CD14-positive monocyte (primary cell): ENCODE data around the gene RAVER1. TPM values are rescaled to one million over a fixed set of nuclear protein-coding genes. Genes with fewer than 3 reads are reported as not detected.

Experiments used
- DNase-seq, 3 donors: peaks; one replicate each; pipeline ENCODE4 v3.0.0-alpha.2; 2011 to 2022
- H2AFZ ChIP-seq: 2 replicates; pipeline ENCODE4 v1.6.0; 2012; ENCODE audit warnings: mild to moderate bottlenecking, low read depth, low read length, inconsistent platforms; ENCODE audit not compliant: insufficient read depth, poor library complexity, severe bottlenecking
- H3K27ac ChIP-seq, 2 donors: 1 replicate in 1 of 2; 2 replicates in 1 of 2; pipeline ENCODE4 v1.5.1; 2012 to 2013; ENCODE audit warnings: low read length in 2 of 2, control low read depth in 1 of 2, inconsistent platforms in 1 of 2, low read depth in 1 of 2, mild to moderate bottlenecking in 1 of 2
- H3K27me3 ChIP-seq, 2 donors: one replicate each; pipeline versions ENCODE4 v1.6.0 to v1.6.1; 2011 to 2013; ENCODE audit warnings: low read length in 2 of 2; ENCODE audit not compliant: control insufficient read depth in 2 of 2, insufficient read depth in 2 of 2
- H3K36me3 ChIP-seq, 2 donors: replicated peaks in 1 of 2; 1 replicate in 1 of 2; 2 replicates in 1 of 2; pipeline versions ENCODE4 v1.5.1 to v1.6.1; 2012 to 2013; ENCODE audit warnings: low read length in 2 of 2, control low read depth in 1 of 2, inconsistent platforms in 1 of 2, mild to moderate bottlenecking in 1 of 2; ENCODE audit not compliant: insufficient read depth in 2 of 2, control insufficient read depth in 1 of 2
- H3K4me1 ChIP-seq, 2 donors: 1 replicate in 1 of 2; 2 replicates in 1 of 2; pipeline versions ENCODE4 v1.5.1 to v1.6.1; 2012 to 2013; ENCODE audit warnings: low read length in 2 of 2, control low read depth in 1 of 2, inconsistent platforms in 1 of 2, mild to moderate bottlenecking in 1 of 2, moderate library complexity in 1 of 2; ENCODE audit not compliant: insufficient read depth in 2 of 2, control insufficient read depth in 1 of 2
- H3K4me2 ChIP-seq: replicated peaks from 2 replicates; pipeline ENCODE3; 2012; ENCODE audit warnings: low read length, moderate library complexity, mild to moderate bottlenecking; ENCODE audit not compliant: poor library complexity, severe bottlenecking; ENCODE audit errors: extremely low read depth
- H3K4me3 ChIP-seq, 3 experiments: fragments of 200-600 bp in 1 of 3; sonication (generic) in 1 of 3; replicated peaks in 1 of 3; 1 replicate in 2 of 3; 2 replicates in 1 of 3; pipeline ENCODE4 v1.5.1; 2011 to 2013; ENCODE audit warnings: low read length in 3 of 3, mild to moderate bottlenecking in 3 of 3, control low read depth in 2 of 3, low read depth in 2 of 3, inconsistent platforms in 1 of 3, moderate library complexity in 1 of 3
- H3K79me2 ChIP-seq: 2 replicates; pipeline ENCODE4 v1.6.0; 2012; ENCODE audit warnings: mild to moderate bottlenecking, control low read depth, inconsistent platforms, low read length, moderate library complexity; ENCODE audit not compliant: insufficient read depth
- H3K9ac ChIP-seq: 2 replicates; pipeline ENCODE4 v1.6.0; 2017; ENCODE audit warnings: low read length, mild to moderate bottlenecking; ENCODE audit not compliant: insufficient read depth, poor library complexity, severe bottlenecking
- H3K9me3 ChIP-seq, 2 donors: replicated peaks in 1 of 2; 1 replicate in 1 of 2; 2 replicates in 1 of 2; pipeline versions ENCODE4 v1.5.1 to v1.6.1; 2012 to 2013; ENCODE audit warnings: low read length in 2 of 2, control low read depth in 1 of 2; ENCODE audit not compliant: control insufficient read depth in 1 of 2, insufficient read depth in 1 of 2
- H4K20me1 ChIP-seq: 2 replicates; pipeline ENCODE4 v1.6.0; 2012; ENCODE audit warnings: mild to moderate bottlenecking, low read length, control low read depth, moderate library complexity; ENCODE audit not compliant: insufficient read depth
- H3K27ac Mint-ChIP-seq, 7 donors: one replicate each; pipeline ENCODE4 v1.8.0; 2020; ENCODE audit warnings: mild to moderate bottlenecking in 7 of 7, mixed read lengths in 7 of 7, moderate library complexity in 6 of 7, inconsistent platforms in 2 of 7
- H3K27me3 Mint-ChIP-seq, 3 donors: one replicate each; pipeline ENCODE4 v1.8.0; 2021 to 2022; ENCODE audit warnings: low read depth in 3 of 3, mild to moderate bottlenecking in 3 of 3, mixed read lengths in 3 of 3, moderate library complexity in 3 of 3, inconsistent platforms in 1 of 3
- H3K36me3 Mint-ChIP-seq, 2 donors: one replicate each; pipeline ENCODE4 v1.8.0; 2020; ENCODE audit warnings: mixed read lengths in 2 of 2, inconsistent platforms in 1 of 2, mild to moderate bottlenecking in 1 of 2
- H3K4me1 Mint-ChIP-seq: one replicate; pipeline ENCODE4 v1.8.0; 2020; ENCODE audit warnings: mild to moderate bottlenecking, mixed read lengths
- H3K4me3 Mint-ChIP-seq, 2 donors: one replicate each; pipeline ENCODE4 v1.8.0; 2020; ENCODE audit warnings: mild to moderate bottlenecking in 2 of 2, mixed read lengths in 2 of 2, moderate library complexity in 1 of 2
- H3K9me3 Mint-ChIP-seq, 7 donors: one replicate each; pipeline ENCODE4 v1.8.0; 2020 to 2022; ENCODE audit warnings: mixed read lengths in 7 of 7, mild to moderate bottlenecking in 6 of 7, moderate library complexity in 6 of 7, inconsistent platforms in 2 of 7
- WGBS: methylation state at CpG from one replicate; pipeline ENCODE4 v1.1.5; 2013; ENCODE audit warnings: missing lambda C conversion rate; ENCODE audit not compliant: insufficient coverage; 5-methylcytosine and 5-hydroxymethylcytosine counted together
- intact Hi-C, 2 donors: fragments of 100-400 bp; cut with micrococcal nuclease; formaldehyde crosslinking; loops; one replicate each; pipeline versions ENCODE4 v1.15.0 to v1.15.1; 2023
- polyA plus RNA-seq, 3 donors: library from polyadenylated mRNA; depleted of rRNA in 1 of 3; unstranded in 2 of 3; stranded (reverse) in 1 of 3; fragments of 300-500 nt in 2 of 3; fragments of >200 nt in 1 of 3; fragmentation: Illumina TruSeq in 2 of 3; gene quantifications; 1 replicate in 2 of 3; 2 replicates in 1 of 3; pipeline ENCODE4 v1.2.3, GENCODE V29; 2012 to 2021
- TF ChIP-seq, protein P1 (sequence below): fragments of 200-600 bp; IDR thresholded peaks from one replicate; pipeline ENCODE4 v1.8.0; 2022; ENCODE audit warnings: antibody characterized with exemption, mild to moderate bottlenecking

Gene RAVER1
- polyA plus RNA-seq, 3 donors, result 6.0 to 20.7 (median 9.0) TPM

DNA sequence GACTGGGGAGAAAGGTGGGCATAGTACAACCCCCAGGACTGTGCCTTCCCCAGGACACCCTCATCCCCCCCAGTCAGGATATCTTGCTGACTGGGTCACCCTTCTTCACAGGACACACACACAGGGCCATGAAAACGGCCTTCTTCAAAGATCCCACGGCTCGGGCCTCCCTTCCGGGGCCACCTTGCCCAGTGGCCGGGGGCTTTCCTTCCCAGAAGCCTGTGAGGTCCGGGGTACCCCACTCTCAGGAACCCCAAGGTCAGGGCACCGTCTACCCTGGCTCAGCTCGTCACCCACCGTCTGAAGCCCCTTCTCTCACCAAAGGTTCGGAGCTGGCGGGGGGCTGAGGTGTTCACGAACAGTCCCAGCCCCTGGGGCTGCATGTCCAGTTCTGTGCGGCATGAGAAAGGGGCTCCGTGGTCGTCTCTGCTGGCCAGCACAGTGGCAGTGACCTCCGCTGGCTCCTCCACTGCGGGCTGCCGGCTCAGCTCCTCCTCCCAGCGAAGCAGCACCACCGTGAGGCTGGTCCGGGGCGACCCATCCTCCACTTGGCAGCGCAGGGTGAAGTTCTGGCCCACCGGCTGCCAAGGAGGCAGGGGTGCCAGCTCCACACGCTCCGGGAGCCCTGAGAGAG, 2.1 kb upstream of the RAVER1 start:
- peaks cover 22 to 35% of the 10 kb centered on the region in 2 donors for H3K36me3 Mint-ChIP-seq
- H3K27me3 Mint-ChIP-seq, result peaks cover 0 to 2% (median 2%) of the 10 kb centered on the region in 3 donors
- Histone ChIP-seq H3K36me3 (peaks cover 21 to 29% of the 10 kb centered on the region in 2 donors), H3K27ac (peak overlapping the region in 1 of 2 donors; percentile 4), H2AFZ (no peak overlapping the region), H4K20me1 (peaks cover 25% of the 10 kb centered on the region), H3K27me3 (no peaks in the 10 kb centered on the region), H3K4me1 (peaks cover 54 to 68% of the 10 kb centered on the region in 2 donors), H3K4me3 (no peak overlapping the region), H3K9ac (no peak overlapping the region), H3K4me2 (no peak overlapping the region), H3K9me3 (no peaks in the 10 kb centered on the region), H3K79me2 (peaks cover 86% of the 10 kb centered on the region)
- no peak for DNase-seq
- no peaks in the 10 kb centered on the region for H3K9me3 Mint-ChIP-seq
- no peak overlapping the region for H3K4me3 Mint-ChIP-seq
- intact Hi-C loops, result no loop called here
- TF ChIP-seq, protein P1, sequence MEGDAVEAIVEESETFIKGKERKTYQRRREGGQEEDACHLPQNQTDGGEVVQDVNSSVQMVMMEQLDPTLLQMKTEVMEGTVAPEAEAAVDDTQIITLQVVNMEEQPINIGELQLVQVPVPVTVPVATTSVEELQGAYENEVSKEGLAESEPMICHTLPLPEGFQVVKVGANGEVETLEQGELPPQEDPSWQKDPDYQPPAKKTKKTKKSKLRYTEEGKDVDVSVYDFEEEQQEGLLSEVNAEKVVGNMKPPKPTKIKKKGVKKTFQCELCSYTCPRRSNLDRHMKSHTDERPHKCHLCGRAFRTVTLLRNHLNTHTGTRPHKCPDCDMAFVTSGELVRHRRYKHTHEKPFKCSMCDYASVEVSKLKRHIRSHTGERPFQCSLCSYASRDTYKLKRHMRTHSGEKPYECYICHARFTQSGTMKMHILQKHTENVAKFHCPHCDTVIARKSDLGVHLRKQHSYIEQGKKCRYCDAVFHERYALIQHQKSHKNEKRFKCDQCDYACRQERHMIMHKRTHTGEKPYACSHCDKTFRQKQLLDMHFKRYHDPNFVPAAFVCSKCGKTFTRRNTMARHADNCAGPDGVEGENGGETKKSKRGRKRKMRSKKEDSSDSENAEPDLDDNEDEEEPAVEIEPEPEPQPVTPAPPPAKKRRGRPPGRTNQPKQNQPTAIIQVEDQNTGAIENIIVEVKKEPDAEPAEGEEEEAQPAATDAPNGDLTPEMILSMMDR, result no peak
- WGBS, result 92% methylated on average over 14 of the region's 26 CpGs
- peak overlapping the region in 3 of 7 donors; percentile 41 to 79 (median 43) for H3K27ac Mint-ChIP-seq
- peaks cover 56% of the 10 kb centered on the region for H3K4me1 Mint-ChIP-seq

DNA sequence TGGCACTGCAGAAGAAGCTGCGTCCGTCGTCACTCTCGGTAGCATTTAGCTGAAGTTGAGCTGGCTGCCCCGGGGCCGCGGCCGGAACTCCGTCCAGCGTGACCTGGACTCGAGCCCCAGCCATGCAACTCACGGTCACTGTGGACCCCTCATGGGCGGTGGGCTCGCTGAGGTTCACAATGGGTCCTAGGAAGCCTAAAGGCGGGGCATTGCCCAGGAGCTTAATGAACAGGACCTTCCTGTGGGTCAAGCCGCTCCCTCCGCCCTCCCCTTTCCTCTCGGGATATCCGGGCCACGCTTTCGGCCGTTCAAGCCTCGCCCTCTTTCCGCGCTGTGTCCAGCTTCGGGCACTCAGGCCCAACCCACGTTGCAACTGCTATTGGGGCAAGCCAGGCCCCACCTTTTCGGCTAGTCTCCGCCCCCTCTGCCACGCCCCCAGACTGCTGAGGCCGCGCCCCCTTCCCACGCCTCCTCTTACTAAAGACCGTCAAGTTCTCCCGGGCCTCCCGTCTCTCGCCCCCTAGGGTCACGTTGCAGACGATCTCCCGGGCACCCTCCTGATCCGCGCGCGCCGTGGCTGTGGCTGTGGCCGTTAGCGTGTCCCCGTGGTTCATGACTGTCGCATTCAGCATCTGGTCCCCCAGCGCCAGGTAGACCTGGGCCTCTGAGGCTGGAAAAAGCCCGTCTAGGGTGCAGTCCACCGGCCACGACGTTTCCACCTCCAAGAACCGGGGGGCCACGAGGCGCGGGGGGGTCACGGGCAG, 1.4 kb upstream of the RAVER1 start:
- Histone ChIP-seq H3K79me2 (peaks cover 93% of the 10 kb centered on the region), H3K4me1 (peaks cover 47 to 62% of the 10 kb centered on the region in 2 donors), H2AFZ (no peak overlapping the region), H3K27ac (peak overlapping the region; percentile 4), H3K9ac (no peak overlapping the region), H3K4me2 (peak overlapping the region; percentile 95), H3K27me3 (no peaks in the 10 kb centered on the region), H4K20me1 (peaks cover 32% of the 10 kb centered on the region), H3K9me3 (no peaks in the 10 kb centered on the region), H3K36me3 (peaks cover 28 to 36% of the 10 kb centered on the region in 2 donors), H3K4me3 (no peak overlapping the region)
- 81% methylated on average over 52 of the region's 59 CpGs for WGBS
- Mint-ChIP-seq H3K9me3 (no peaks in the 10 kb centered on the region), H3K27me3 (peaks cover 0 to 2% (median 2%) of the 10 kb centered on the region in 3 donors), H3K4me3 (no peak overlapping the region), H3K36me3 (peaks cover 29 to 42% of the 10 kb centered on the region in 2 donors), H3K4me1 (peaks cover 49% of the 10 kb centered on the region), H3K27ac (peak overlapping the region in 5 of 7 donors; percentile 43 to 97 (median 61))
- DNase-seq, result peak; percentile 40 to 53 (median 41)
- intact Hi-C loops, result loop anchor here (5.0 kb wide), 3 partner anchors 38 to 62 kb away; partner anchors contain the start of gene ICAM1 (in 2 of the 2)
- TF ChIP-seq, protein P1, result no peak
